GM12873 (cell line): ENCODE measurements around the gene NRXN3.

ENCODE experiments used
- CTCF ChIP-seq: IDR thresholded peaks from 2 replicates; pipeline ENCODE4 v1.5.1; 2012; ENCODE audit warnings: low read depth, mild to moderate bottlenecking, moderate library complexity, low read length, control low read depth; ENCODE audit not compliant: insufficient read depth; ENCODE audit errors: missing control alignments

NRXN3 gene

GRCh38 chr14:79465651-79466050 is 1295.5 kb downstream of the NRXN3 start:
- TF ChIP-seq CTCF, result no peak

- TF ChIP-seq CTCF, result no peak
These were observed 1296.9 kb downstream of the NRXN3 start for GRCh38 chr14:79466938-79467527.

GRCh38 chr14:79467835-79468234 is 1297.7 kb downstream of the NRXN3 start:
- no peak for TF ChIP-seq CTCF

- TF ChIP-seq CTCF, result no peak
These were observed 1298.3 kb downstream of the NRXN3 start for GRCh38 chr14:79468486-79468885.

- TF ChIP-seq CTCF, result no peak
These were observed 1303.5 kb downstream of the NRXN3 start for GRCh38 chr14:79473651-79474050.

- TF ChIP-seq CTCF, result no peak
These were observed 1305.8 kb downstream of the NRXN3 start for GRCh38 chr14:79475887-79476532.

- TF ChIP-seq CTCF, result no peak
These were observed 1306.4 kb downstream of the NRXN3 start for GRCh38 chr14:79476552-79476951.
